T-helper 9 cell (primary cell): Measurements from ENCODE around the gene HERC3.

Source experiments
- DNase-seq: peaks from one replicate; pipeline ENCODE4 v3.0.0-alpha.2; 2020

The HERC3 gene

DNA sequence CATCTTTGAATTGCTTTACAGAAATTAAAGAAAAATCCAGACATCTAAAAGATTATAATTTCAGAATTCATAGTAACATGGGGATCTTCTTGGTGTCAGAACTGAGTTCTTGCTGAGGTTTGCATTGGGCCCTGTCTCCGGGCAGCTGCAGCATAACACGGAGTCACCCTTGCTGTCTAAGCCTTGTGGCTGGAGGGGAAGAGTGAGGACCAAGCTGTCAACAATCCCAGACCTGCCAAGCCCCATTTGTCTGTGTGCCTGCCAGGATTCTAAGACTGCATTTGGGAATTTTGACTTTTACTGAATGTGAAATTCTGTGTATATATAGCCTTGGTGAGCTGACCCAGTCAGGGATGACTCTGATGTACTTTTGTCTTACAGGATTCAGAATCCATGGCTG is 130.5 kb downstream of the HERC3 start:
- DNase-seq = no peak

DNA sequence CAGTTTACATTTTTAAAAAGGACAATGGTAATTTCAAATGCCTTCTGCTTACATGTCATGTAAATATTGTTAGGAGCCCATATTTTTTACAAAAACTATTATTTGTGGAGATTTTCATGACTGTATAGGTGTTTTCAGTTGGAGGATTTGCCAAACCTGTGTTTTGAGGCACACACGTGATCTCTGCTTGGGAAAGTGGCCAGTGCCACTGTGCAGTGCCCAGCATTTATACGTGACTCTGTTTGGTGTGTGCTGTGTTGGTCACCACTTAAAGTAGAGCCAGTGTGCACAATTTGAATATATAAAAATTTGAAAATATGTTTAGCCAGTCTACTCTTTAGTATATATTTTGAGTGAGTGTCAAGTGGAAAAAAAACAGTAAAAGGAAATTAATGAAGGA is 132.1 kb downstream of the HERC3 start:
- no peak for DNase-seq

GRCh38 chr4:88725143-88725542 is 132.9 kb downstream of the HERC3 start:
- no peak for DNase-seq

DNA sequence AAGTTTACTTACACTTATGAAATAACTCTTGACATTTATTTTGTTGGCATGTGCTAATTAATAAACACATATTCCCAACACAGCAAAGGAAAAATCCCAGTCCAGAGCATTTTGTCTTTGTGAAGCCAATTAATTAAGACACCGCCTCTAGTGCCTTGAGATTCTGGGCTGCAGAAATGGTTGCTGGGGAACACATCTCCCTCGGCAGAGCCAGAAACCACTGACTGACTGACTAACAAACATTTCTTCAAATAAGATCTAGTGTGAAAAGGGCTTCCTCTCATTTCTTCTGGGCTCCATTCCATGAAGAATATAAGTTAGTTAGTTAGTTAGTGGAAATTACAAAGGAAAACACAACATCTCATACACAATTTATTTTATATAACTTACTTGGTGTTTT is 133.7 kb downstream of the HERC3 start:
- no peak for DNase-seq

- no peak for DNase-seq
These were observed 135.9 kb downstream of the HERC3 start for GRCh38 chr4:88728146-88728545.

GRCh38 chr4:88729146-88729760 is 137.0 kb downstream of the HERC3 start:
- no peak for DNase-seq

DNA sequence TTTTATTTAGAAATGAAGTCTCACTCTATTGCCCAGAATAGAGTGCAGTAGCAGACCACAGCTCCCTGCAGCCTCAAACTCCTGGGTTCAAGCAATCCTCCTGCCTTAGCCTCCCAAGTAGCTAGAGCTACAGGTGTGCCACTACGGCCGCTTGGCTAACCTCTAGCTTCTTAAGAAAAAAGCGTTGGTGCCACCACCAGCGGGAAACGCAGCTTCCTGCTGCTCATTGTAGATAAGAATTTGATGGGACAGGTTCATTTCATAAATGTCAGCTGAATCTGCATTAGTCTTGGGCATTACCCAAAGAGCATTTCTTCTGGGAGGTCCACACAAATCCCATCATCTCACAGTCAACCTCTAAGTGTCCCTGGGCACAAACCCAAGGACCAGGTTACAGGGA is 138.5 kb downstream of the HERC3 start:
- no peak for DNase-seq

GRCh38 chr4:88731381-88731780 is 139.1 kb downstream of the HERC3 start:
- DNase-seq = no peak

- DNase-seq = no peak
These were observed 140.6 kb downstream of the HERC3 start for GRCh38 chr4:88732714-88733368.

DNA sequence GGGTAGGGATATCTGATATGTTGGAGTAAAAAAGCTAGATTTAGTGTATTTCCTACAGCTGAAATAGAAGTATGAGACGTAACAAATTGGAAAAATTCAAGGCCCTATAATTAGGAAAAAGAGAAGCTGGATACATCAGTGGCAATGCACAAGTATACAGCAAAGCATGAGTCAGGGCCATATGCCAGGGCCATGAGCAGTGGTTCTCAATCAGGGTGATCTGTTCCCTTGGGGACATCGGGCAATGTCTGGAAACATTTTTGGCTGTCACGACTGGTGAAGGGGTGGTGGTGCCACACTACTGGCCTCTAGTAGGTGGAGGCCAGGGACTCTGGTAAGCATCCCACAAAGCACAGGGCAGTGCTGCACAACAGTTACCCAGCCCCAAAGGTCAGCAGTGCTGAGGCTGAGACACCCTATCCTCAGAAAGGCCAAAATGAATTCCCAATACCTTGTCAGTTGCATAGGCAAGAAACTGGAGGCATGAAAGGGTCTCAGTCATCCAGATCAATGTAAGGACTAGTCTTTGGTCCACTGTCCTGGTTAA is 142.2 kb downstream of the HERC3 start:
- DNase-seq = no peak

DNA sequence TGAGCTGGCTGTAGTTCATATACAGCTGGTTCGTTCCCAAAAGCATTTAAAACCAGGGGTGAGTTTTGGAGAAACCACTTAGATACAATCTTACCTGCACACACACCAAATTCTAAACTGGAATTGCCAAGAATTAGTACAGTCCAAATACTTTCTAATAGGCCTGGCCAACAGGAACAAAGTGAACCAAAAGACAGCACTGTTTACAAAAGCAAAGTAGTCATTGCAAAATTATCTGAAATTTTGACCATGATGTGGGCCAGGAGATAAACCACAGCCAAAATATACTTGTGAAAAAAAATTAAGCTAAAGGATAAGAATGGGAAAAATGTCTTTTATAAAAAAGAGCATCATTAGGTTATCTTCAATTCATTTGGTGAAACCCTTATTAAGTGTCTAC is 143.3 kb downstream of the HERC3 start:
- no peak for DNase-seq

DNA sequence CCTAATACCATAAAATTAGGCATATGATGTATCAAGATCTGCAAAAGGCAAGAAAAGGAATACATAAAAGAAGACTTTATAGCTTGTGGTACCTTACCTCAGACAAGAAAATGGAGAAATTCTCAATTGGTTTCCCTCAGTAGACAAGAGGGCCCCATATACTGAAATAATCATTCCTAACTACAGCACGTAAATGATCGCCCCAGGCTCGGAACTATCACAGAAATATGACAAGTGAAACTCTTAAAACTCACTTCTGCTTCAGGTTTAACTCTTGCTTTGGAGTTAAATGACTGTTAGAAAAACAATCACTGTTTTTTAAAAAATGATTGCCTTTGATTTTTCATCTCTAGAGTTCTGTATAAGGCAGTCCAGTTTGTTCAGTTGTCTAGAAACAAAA is 144.0 kb downstream of the HERC3 start:
- DNase-seq = no peak

- DNase-seq = no peak
These were observed 145.1 kb downstream of the HERC3 start for GRCh38 chr4:88737307-88737941.

DNA sequence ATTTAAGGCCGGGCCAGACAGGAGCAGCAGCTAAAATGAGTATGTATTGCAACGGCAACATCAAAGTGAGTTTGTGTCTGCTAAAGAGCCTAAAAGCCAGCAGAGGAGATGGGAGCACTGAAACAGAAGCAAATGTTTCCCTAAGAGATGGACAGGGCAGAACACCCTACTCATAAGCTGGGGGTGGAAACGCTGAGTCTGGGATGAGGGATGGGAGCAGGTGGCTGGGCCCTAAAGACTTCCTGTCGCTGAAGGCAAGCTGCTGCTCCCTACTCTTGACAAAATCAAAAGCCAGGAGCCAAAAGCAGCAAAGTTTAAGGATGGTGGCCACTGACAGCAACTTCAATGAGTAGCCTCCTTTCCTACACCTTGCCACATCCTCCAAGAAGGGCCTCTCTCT is 145.9 kb downstream of the HERC3 start:
- no peak for DNase-seq

- DNase-seq = no peak
These were observed 150.3 kb downstream of the HERC3 start for GRCh38 chr4:88742561-88742960.

DNA sequence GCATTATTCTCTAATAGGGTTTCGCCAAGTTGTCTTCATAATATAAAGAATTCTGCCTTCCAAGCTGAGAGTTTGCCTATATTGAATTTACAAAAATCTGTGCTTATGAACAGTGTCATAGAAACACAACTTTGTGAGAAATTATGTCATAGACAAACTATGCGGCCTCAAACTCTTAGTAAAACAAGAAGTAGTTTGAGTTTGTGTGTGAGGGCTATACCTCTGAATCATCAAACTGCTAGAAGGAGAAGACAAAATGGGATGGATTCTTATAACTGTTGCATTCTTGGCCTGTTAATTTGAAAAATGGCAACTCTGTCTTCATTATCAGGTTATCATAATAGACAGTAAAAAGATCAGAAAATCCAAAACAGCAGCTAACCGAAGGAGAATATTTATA is 151.4 kb downstream of the HERC3 start:
- no peak for DNase-seq

DNA sequence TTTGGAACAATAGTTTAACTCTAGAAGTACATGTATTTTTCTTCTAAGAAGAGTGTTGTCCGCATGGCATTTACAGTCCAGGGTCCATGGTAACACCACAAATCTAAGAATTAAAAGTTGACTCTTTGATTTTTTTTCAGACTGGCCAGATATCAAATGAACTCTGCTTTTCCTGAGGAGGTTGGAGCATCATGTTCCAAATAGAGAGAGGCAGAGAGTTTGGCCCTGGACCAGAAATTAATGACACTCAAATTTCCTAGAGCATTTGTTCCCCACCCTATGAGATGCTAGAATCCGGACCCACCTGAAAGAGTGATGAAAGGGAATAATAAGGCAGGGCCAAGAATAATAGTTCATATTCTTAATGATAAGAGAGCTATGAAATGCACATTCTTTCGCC is 152.3 kb downstream of the HERC3 start:
- no peak for DNase-seq

DNA sequence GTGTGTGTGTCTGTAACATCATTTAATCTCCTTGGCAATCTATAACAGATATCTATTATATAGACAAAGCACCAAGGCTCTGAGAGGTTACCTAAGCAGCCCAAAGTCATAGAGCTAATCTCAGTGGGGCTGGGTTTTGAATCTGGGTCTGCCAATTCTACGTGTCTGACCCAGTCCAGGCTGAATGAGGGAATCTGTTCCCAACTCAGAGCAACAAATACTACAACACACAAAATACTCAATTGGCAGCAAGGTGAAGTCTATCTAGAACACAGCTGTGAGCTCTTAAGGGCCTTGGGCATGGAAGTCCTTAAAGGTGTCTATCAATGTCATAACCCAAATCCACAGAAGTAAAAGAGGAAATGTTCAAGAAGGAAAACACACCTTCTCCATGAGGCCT is 152.9 kb downstream of the HERC3 start:
- no peak for DNase-seq

DNA sequence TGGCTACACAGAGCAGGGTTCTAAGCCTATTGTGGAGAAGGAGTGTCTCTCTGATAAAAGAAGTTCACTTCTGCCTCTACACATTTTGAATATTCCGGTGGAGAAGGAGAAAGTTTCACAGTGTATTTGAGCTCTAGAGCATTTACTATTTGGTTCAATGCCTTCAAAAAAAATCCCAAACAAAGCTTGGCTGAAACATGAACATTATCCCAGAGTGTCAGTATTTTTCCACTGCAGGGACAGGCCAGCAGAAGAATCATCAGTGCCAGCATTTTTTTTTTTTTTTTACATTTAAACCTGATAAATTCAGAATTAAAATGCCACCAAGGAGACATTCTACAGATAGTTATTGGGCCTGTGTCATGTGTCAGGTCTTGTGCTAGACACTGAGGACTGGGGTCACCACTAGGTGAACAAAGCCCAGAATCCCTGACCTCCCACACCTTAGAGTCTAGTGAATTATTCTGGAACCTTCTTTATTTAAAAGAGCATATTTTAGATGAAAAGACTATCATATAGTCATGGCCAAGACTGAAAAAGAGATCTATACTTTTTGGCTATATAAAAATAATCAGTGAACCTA is 153.4 kb downstream of the HERC3 start:
- DNase-seq = no peak

DNA sequence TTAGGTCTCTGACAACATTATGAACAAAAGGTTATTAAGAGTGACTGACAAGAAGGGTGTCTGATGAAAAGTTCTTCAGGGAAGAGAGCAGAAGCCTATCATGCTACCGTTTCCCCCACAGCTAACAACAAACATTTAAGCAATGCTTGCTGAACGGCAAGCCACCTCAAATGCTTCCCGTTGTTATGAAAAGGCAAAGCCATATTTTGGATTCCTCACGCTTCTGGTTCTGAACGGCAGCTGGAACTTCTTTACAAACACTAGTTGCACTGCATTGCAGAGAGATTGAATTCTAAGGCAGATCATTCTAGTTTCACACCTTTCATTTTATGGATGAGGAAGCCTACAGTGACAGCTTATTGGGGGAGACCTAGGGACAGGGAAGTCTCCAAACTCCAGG is 153.9 kb downstream of the HERC3 start:
- DNase-seq = no peak

GRCh38 chr4:88747351-88747750 is 155.1 kb downstream of the HERC3 start:
- DNase-seq = no peak

DNA sequence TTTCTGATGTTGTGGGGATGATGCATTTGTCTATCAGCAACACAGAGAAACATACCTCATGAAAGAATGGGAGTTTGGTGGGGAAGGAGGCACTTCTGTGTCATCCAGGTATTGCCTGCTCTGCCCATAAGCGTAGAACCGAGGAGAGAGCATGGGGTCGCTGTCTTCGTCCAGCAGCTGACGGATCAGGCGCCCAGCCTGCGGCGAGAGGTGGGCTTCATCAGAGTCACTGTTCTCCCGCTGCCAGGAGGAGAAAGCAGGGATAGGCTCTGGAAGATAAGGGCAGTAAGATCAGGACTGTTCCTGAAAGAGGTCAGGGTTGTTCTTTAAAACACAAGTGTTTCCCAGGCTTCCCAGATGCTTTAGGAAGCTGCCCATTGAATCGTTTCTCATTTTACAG is 158.1 kb downstream of the HERC3 start:
- DNase-seq = no peak

- DNase-seq = no peak
These were observed 159.2 kb downstream of the HERC3 start for GRCh38 chr4:88751258-88752075.
